ENCODE results near the gene PFDN5. TPM values are rescaled to one million over a fixed set of nuclear protein-coding genes. Genes with fewer than 3 reads are reported as not detected.

PFDN5 gene
- total and polyA plus RNA-seq, 9 of the 15 experiments (the other 6 are each of a cell fraction or from before 2014, with no cell fraction given): 361 to 1,636 (median 742) TPM

DNA sequence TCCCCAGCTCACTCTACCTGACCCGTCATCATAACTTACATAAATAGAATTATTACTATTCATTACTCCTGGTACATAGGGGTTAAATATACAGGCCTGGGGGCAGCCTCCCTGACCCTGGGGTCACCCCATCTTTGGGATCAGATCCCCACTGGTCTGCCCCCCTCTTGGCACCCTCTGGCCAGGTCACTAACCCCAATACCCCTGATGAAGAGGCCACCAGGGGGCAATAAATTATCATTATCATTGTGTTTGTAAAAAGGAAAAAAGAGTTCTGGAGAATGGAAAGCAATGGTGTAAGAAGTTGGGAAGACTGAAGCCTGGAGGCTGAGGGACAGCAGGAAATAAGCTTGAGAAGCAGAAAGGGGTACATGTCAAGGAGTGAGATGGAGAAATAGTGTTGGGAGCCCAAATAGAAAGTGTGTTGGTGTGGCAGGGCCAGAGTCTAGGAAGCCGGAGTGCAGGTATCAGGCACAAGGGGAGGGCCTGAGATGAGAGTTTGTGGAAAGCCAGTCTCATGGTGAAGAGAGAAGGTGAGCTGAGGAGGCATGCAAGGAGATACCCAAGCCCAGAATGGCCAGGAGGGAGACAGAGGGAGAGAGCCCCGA is 32.2 kb downstream of the PFDN5 start:
- Histone ChIP-seq H3K79me2 (ENCODE audit: control insufficient read depth, insufficient read depth, low read length) (no peaks in the 10 kb centered on the region), H4K20me1 (replicated peaks; ENCODE audit: control insufficient read depth, insufficient read depth, low read length) (no peaks in the 10 kb centered on the region), H3K4me1 (replicated peaks in 1 of 2; ENCODE audit: control insufficient read depth in 2 of 2, insufficient read depth in 2 of 2, low read length in 2 of 2) (peaks cover 19 to 46% of the 10 kb centered on the region in 2 experiments), H3K27ac (ENCODE audit: extremely low read depth, low read depth, low read length) (no peak overlapping the region; the same call in 2 of the 3 replicates), H3K9ac (ENCODE audit: insufficient read depth in 1 of 2, low read depth in 2 of 2, low read length in 2 of 2) (peak overlapping the region in 1 of 2 experiments; percentile 49; a peak in 1 of 4 replicates), H2AFZ (ENCODE audit: low read depth, low read length) (peak overlapping the region; percentile 44; the same call in 1 of the 2 replicates), H3K4me2 (ENCODE audit: insufficient read depth, low read length) (no peak overlapping the region), H3K4me3 (no peak overlapping the region), H3K27me3 (ENCODE audit: control insufficient read depth in 2 of 2, insufficient read depth in 2 of 2, low read length in 2 of 2) (no peaks in the 10 kb centered on the region), H3K9me1 (ENCODE audit: control insufficient read depth, insufficient read depth, low read length) (no peaks in the 10 kb centered on the region), H3K9me3 (replicated peaks; ENCODE audit: control insufficient read depth, insufficient read depth, low read depth, low read length) (no peaks in the 10 kb centered on the region), H3K36me3 (ENCODE audit: control insufficient read depth, insufficient read depth, low read length) (no peaks in the 10 kb centered on the region)
- POLR2A ChIA-PET: interaction anchor here (0.6 to 2.4 kb wide), 9 partner anchors 7 to 134 kb away, joined by 3 to 10 read pairs (median 5); no protein-coding TSS in a partner anchor
- BruUV-seq (replicated peaks): no TSS peak
- DNase-seq (ENCODE audit: extremely low read depth in 1 of 4, low spot score in 3 of 4): peak in 3 of 4 experiments; percentile 42 to 56 (median 42)
- no peak for FAIRE-seq
- CTCF ChIA-PET (ENCODE audit: low intra/inter-chr PET ratio): interaction anchor here (0.6 to 1.7 kb wide), 6 partner anchors 17 to 288 kb away, joined by 3 to 11 read pairs (median 4); no protein-coding TSS in a partner anchor
- WGBS (ENCODE audit: insufficient coverage, low coverage, missing lambda C conversion rate): 55% methylated on average over 3 of the region's 3 CpGs
- ATAC-seq: no peak
- in situ Hi-C loops (cut with MboI) (loop anchor here (10.0 kb wide), 1 partner anchor 177 kb away; the partner anchor contains the start of genes NPFF and TARBP2), intact Hi-C loops (cut with micrococcal nuclease) (loop anchor here (10.0 kb wide), 1 partner anchor 97 kb away; the partner anchor contains the start of gene AMHR2)
- peak; percentile 49 to 59 for TF ChIP-seq RAD21 (CRISPR knock-in tag; conservative IDR thresholded peaks at IDR 0.05 in 1 of 2, IDR thresholded peaks at IDR 0.05 in 1 of 2)
- TF ChIP-seq, protein P1, sequence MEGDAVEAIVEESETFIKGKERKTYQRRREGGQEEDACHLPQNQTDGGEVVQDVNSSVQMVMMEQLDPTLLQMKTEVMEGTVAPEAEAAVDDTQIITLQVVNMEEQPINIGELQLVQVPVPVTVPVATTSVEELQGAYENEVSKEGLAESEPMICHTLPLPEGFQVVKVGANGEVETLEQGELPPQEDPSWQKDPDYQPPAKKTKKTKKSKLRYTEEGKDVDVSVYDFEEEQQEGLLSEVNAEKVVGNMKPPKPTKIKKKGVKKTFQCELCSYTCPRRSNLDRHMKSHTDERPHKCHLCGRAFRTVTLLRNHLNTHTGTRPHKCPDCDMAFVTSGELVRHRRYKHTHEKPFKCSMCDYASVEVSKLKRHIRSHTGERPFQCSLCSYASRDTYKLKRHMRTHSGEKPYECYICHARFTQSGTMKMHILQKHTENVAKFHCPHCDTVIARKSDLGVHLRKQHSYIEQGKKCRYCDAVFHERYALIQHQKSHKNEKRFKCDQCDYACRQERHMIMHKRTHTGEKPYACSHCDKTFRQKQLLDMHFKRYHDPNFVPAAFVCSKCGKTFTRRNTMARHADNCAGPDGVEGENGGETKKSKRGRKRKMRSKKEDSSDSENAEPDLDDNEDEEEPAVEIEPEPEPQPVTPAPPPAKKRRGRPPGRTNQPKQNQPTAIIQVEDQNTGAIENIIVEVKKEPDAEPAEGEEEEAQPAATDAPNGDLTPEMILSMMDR (IDR thresholded peaks at IDR 0.05 in 2 of 3, conservative IDR thresholded peaks at IDR 0.05 in 1 of 3; ENCODE audit: insufficient read depth in 2 of 3, low read depth in 1 of 3, low read length in 3 of 3): peak; percentile 40 to 64 (median 55); a peak in 5 of 6 replicates
- TF ChIP-seq NR1H2 (CRISPR knock-in tag; IDR thresholded peaks at IDR 0.05): no peak
- TF ChIP-seq HDAC1 (IDR thresholded peaks at IDR 0.05): peak in 1 of 2 experiments; percentile 15; a peak in 1 of 4 replicates
- TF ChIP-seq, protein P2, sequence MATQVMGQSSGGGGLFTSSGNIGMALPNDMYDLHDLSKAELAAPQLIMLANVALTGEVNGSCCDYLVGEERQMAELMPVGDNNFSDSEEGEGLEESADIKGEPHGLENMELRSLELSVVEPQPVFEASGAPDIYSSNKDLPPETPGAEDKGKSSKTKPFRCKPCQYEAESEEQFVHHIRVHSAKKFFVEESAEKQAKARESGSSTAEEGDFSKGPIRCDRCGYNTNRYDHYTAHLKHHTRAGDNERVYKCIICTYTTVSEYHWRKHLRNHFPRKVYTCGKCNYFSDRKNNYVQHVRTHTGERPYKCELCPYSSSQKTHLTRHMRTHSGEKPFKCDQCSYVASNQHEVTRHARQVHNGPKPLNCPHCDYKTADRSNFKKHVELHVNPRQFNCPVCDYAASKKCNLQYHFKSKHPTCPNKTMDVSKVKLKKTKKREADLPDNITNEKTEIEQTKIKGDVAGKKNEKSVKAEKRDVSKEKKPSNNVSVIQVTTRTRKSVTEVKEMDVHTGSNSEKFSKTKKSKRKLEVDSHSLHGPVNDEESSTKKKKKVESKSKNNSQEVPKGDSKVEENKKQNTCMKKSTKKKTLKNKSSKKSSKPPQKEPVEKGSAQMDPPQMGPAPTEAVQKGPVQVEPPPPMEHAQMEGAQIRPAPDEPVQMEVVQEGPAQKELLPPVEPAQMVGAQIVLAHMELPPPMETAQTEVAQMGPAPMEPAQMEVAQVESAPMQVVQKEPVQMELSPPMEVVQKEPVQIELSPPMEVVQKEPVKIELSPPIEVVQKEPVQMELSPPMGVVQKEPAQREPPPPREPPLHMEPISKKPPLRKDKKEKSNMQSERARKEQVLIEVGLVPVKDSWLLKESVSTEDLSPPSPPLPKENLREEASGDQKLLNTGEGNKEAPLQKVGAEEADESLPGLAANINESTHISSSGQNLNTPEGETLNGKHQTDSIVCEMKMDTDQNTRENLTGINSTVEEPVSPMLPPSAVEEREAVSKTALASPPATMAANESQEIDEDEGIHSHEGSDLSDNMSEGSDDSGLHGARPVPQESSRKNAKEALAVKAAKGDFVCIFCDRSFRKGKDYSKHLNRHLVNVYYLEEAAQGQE (IDR thresholded peaks at IDR 0.05; ENCODE audit: borderline replicate concordance): peak; percentile 68; the same call in 1 of the 2 replicates
- TF ChIP-seq, protein P2 (CRISPR knock-in tag; IDR thresholded peaks at IDR 0.05; ENCODE audit: low read depth): no peak
- TF ChIP-seq RBFOX2 (IDR thresholded peaks at IDR 0.05; ENCODE audit: low read depth, low read length): no peak
- peak; percentile 64; the same call in 1 of the 2 replicates for TF ChIP-seq HDGF (IDR thresholded peaks at IDR 0.05)
- TF ChIP-seq, protein P3, sequence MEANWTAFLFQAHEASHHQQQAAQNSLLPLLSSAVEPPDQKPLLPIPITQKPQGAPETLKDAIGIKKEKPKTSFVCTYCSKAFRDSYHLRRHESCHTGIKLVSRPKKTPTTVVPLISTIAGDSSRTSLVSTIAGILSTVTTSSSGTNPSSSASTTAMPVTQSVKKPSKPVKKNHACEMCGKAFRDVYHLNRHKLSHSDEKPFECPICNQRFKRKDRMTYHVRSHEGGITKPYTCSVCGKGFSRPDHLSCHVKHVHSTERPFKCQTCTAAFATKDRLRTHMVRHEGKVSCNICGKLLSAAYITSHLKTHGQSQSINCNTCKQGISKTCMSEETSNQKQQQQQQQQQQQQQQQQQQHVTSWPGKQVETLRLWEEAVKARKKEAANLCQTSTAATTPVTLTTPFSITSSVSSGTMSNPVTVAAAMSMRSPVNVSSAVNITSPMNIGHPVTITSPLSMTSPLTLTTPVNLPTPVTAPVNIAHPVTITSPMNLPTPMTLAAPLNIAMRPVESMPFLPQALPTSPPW (CRISPR knock-in tag; IDR thresholded peaks at IDR 0.05): peak; percentile 52

Data from K562 (cell line).